ENCODE measurements around the gene NFKBIB.
"Not testable (repeated sequence)": the region's sequence is repeated elsewhere in the genome, so short reads cannot be mapped to it uniquely, and the experiment has no call there.

The NFKBIB gene

GRCh38 chr19:38919837-38920601, 20.2 kb downstream of the NFKBIB start:
- TF ChIP-seq ZNF274 (IDR thresholded peaks at IDR 0.05; ENCODE audit: low read depth, low read length), result no peak
- H3K4me3 ChIP-seq (ENCODE audit: low read length), result no peak overlapping the region

- H3K4me3 ChIP-seq (ENCODE audit: low read length), result no peak overlapping the region
- TF ChIP-seq ZNF274 (IDR thresholded peaks at IDR 0.05; ENCODE audit: low read depth, low read length), result no peak
Observed at GRCh38 chr19:38920602-38921419, 21.0 kb downstream of the NFKBIB start.

- no peak for TF ChIP-seq ZNF274 (IDR thresholded peaks at IDR 0.05; ENCODE audit: low read depth, low read length)
- H3K4me3 ChIP-seq (ENCODE audit: low read length), result no peak overlapping the region
Observed at GRCh38 chr19:38921420-38922274, 21.9 kb downstream of the NFKBIB start.

- no peak overlapping the region for H3K4me3 ChIP-seq (ENCODE audit: low read length)
- no peak for TF ChIP-seq ZNF274 (IDR thresholded peaks at IDR 0.05; ENCODE audit: low read depth, low read length)
Observed at GRCh38 chr19:38922482-38922881, 22.7 kb downstream of the NFKBIB start.

GRCh38 chr19:38924388-38924787, 24.6 kb downstream of the NFKBIB start:
- no peak for TF ChIP-seq ZNF274 (IDR thresholded peaks at IDR 0.05; ENCODE audit: low read depth, low read length)
- H3K4me3 ChIP-seq (ENCODE audit: low read length), result no peak overlapping the region

GRCh38 chr19:38928391-38929001, 28.7 kb downstream of the NFKBIB start:
- no peak overlapping the region for H3K4me3 ChIP-seq (ENCODE audit: low read length)
- TF ChIP-seq ZNF274 (IDR thresholded peaks at IDR 0.05; ENCODE audit: low read depth, low read length), result no peak

GRCh38 chr19:38929929-38930775, 30.4 kb downstream of the NFKBIB start, which contains the start of gene SARS2:
Gene SARS2 (minus strand): TSS chr19:38930763. CDS start chr19:38930736, 27 bp downstream.
- H3K4me3 ChIP-seq (ENCODE audit: low read length), result peak within 1 kb of the TSS; percentile 86
- no peak for TF ChIP-seq ZNF274 (IDR thresholded peaks at IDR 0.05; ENCODE audit: low read depth, low read length)

- TF ChIP-seq ZNF274 (IDR thresholded peaks at IDR 0.05; ENCODE audit: low read depth, low read length), result no peak
- peak within 1 kb of the TSS; percentile 86 for H3K4me3 ChIP-seq (ENCODE audit: low read length)
Observed at GRCh38 chr19:38930776-38931520, 31.2 kb downstream of the NFKBIB start, which contains the start of gene MRPS12. Gene MRPS12 (plus strand): TSS chr19:38930944. CDS start chr19:38931295, 351 bp downstream.

- no peak for TF ChIP-seq ZNF274 (IDR thresholded peaks at IDR 0.05; ENCODE audit: low read depth, low read length)
- peak overlapping the region; percentile 86 for H3K4me3 ChIP-seq (ENCODE audit: low read length)
Observed at GRCh38 chr19:38931521-38931793, 31.7 kb downstream of the NFKBIB start.

GRCh38 chr19:38932425-38933179, 32.8 kb downstream of the NFKBIB start:
- no peak for TF ChIP-seq ZNF274 (IDR thresholded peaks at IDR 0.05; ENCODE audit: low read depth, low read length)
- H3K4me3 ChIP-seq (ENCODE audit: low read length), result no peak overlapping the region

- no peak for TF ChIP-seq ZNF274 (IDR thresholded peaks at IDR 0.05; ENCODE audit: low read depth, low read length)
- H3K4me3 ChIP-seq (ENCODE audit: low read length), result no peak overlapping the region
Observed at GRCh38 chr19:38933544-38933943, 33.8 kb downstream of the NFKBIB start.

- H3K4me3 ChIP-seq (ENCODE audit: low read length), result no peak overlapping the region
- no peak for TF ChIP-seq ZNF274 (IDR thresholded peaks at IDR 0.05; ENCODE audit: low read depth, low read length)
Observed at GRCh38 chr19:38939957-38940356, 40.2 kb downstream of the NFKBIB start.

- H3K4me3 ChIP-seq (ENCODE audit: low read length), result not testable (repeated sequence)
Observed at GRCh38 chr19:38941466-38941865, 41.7 kb downstream of the NFKBIB start.
